Neural cell (in vitro differentiated cells): ENCODE data around the gene OAF.
"Not testable (repeated sequence)": the region's sequence is repeated elsewhere in the genome, so short reads cannot be mapped to it uniquely, and the experiment has no call there.

ENCODE experiments used
- EP300 ChIP-seq: fragments of 450-650 bp; conservative IDR thresholded peaks from 2 replicates; pipeline ENCODE4 v1.6.1; 2014; ENCODE audit warnings: antibody characterized with exemption, mild to moderate bottlenecking, moderate library complexity; ENCODE audit not compliant: poor library complexity, severe bottlenecking
- POLR2AphosphoS5 ChIP-seq: IDR thresholded peaks from 2 replicates; pipeline ENCODE4 v1.6.1; 2012
- TF ChIP-seq, protein P1 (sequence below): IDR thresholded peaks from 2 replicates; pipeline ENCODE4 v1.6.1; 2012; ENCODE audit warnings: borderline replicate concordance

DNA sequence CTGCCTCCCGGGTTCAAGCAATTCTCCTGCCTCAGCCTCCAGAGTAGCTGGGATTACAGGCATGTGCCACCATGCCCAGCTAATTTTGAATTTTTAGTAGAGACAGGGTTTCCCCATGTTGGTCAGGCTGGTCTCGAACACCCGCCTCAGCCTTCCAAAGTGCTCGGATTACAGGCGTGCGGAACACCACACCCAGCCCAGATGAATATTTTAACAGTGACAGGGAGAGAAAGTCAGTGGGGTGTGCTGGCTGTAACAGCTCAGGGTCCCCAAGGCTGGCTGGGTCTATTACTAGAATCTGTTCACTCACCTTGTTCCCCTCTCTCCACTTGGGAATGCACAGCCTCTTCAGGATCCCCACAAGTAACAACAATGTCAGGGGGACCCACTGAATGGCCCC lies 30.8 kb upstream of the OAF start:
- not testable (repeated sequence) for TF ChIP-seq EP300, POLR2AphosphoS5
- TF ChIP-seq, protein P1, sequence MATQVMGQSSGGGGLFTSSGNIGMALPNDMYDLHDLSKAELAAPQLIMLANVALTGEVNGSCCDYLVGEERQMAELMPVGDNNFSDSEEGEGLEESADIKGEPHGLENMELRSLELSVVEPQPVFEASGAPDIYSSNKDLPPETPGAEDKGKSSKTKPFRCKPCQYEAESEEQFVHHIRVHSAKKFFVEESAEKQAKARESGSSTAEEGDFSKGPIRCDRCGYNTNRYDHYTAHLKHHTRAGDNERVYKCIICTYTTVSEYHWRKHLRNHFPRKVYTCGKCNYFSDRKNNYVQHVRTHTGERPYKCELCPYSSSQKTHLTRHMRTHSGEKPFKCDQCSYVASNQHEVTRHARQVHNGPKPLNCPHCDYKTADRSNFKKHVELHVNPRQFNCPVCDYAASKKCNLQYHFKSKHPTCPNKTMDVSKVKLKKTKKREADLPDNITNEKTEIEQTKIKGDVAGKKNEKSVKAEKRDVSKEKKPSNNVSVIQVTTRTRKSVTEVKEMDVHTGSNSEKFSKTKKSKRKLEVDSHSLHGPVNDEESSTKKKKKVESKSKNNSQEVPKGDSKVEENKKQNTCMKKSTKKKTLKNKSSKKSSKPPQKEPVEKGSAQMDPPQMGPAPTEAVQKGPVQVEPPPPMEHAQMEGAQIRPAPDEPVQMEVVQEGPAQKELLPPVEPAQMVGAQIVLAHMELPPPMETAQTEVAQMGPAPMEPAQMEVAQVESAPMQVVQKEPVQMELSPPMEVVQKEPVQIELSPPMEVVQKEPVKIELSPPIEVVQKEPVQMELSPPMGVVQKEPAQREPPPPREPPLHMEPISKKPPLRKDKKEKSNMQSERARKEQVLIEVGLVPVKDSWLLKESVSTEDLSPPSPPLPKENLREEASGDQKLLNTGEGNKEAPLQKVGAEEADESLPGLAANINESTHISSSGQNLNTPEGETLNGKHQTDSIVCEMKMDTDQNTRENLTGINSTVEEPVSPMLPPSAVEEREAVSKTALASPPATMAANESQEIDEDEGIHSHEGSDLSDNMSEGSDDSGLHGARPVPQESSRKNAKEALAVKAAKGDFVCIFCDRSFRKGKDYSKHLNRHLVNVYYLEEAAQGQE = not testable (repeated sequence)
